Hippocampal formation (tissue), 2 donors: ENCODE data around the gene THSD8.
A peak's percentile ranks its signal among the peaks of the same experiment; 100 is the strongest.
"Not testable (repeated sequence)": the region's sequence is repeated elsewhere in the genome, so short reads cannot be mapped to it uniquely, and the experiment has no call there.

ENCODE experiments used
- DNase-seq, 2 donors: peaks; one replicate each; lab custom pipeline; 2025; lab: John Stamatoyannopoulos, UW

Gene THSD8

DNA sequence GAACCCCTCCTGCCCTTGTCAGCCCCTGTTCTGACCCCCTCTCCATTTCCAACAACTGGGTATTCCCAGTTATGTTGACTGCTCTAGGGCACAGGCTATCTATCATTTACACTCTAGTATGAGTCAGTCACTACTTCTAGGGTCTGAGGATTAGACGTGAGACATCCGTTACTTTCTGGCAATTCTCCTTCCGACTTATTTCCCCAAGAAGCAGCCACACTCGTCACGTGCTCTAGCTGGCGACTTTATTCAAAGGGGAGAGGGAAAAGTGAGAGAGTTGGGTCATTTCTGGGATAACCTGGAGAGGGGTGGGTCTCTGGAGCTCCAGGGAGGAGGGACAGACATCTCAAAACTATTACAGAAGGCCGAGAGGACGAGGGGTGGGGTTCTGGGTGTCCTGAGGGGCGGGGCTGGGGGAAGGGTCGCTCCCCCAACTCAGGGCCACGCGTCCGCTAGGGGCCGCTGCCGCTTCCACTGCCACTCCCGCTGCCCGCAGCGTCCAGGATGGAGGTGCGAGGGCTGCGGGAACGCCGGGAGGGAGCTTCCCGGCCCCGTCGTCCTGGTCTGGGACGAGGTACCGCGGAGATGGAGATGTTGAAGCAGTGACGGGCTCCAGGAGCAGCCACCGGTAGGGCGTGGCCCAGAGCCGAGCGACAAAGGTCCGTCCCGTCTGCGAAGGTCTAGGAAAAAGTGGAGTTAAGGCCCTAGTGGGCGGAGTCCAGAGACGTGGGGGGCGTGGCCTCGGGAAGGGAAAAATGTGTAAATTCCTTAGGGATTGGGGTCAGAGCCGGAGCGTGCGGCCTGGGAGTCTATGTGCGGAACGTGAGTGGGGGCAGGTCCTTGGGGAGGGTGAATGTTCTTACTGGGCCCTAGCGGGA, 23.6 kb downstream of the THSD8 start:
- DNase-seq, result no peak

DNA sequence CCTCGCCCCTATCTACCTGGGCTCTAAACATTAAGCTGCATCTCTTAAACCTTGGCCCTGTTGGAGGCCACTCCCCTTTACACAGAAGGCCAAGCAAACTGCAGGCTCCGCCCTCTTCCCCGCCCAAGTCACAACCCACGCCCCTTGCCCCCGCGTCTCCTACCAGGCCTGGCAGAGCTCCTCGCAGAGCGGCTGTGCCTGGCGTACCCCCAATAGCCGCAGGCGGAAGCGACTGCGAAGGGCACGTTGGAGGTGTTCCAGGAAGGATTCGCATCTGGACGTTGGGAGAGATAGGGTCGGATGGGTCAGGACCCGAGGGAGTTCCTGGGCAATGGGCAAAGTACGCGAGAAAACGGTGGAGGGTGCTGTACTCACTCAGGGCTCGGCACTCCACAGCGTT, 26.6 kb downstream of the THSD8 start:
- no peak for DNase-seq

DNA sequence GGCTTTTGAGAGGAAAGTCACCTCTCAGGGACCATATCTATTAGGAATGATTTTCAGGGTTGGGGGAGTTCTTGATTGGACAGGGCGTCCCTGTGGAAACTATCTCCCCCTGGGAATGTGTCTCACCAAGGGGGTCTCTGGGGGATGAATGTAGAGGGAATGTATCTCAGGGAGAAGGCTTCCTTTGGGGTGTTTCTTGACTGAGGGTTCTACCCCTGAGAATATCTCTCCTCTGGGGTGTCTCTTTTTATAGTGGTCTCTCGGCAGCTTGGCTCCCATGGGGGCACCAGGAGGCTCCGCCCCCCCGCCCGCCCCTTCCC, 31.5 kb downstream of the THSD8 start:
- DNase-seq, result no peak

DNA sequence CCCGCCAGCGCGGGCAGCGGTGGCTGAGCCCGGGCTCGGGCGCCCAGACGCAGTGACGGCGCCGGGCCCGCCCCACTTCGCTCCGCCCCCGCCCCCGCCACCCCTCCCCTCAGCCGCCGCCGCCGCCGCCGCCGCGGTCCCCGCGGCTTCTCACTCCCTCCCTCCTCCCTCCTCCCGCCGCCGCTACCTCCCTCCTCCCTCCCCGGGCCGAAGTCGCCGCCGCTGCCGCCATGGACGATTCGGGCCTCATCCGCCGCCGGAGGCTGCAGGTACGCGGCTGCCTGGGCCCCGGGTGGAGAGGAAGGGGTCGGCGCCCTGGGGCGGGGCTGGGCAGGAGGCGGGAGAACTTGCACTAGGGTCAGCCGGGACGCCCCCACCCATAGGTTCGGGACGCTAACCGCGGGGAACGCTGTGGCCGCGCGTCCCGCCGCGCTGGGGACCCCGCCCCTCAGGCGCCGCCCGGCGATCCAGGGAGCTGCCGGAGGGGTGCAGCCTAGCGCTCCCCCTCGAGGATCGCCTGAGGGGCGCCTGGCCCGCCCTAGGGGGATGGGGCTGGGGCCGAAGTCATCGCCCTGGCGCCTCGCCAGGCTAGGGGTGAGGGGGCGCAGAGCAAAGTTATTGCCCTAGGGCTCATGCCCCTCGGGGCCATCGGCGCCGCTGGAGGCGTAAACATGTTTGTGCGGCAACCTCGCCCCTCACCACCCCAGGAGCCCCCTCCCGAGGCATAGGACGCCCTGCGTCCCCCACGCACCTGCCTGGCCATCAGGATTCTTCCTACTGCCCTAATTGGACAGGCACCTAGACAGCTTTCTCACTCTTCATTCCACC, 32.1 kb downstream of the THSD8 start:
- no peak for DNase-seq

DNA sequence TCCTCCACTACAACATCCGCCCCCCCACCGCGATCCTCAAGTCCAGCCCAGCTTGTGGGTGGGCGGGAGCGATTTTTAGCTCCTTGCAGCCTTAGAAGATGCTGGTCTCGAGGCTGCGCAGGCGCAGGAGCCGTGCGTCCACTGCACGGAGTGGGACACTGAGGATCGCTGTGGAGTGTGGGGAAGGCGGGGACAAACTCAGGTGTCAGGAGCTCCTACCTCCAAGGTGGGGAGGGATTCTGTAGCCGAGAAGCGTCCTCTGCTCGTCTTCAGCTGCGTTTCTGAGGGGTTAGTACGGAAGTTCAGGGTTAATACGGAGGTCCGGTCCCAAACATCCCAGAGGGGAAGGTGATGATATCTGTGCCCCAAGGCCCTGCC, 32.7 kb downstream of the THSD8 start, which contains the start of gene RTBDN:
Gene RTBDN, minus strand, starts transcription at position 14 of the 378 bp plus-strand sequence. CDS start 4,600 bp downstream, outside the sequence.
- no peak for DNase-seq

DNA sequence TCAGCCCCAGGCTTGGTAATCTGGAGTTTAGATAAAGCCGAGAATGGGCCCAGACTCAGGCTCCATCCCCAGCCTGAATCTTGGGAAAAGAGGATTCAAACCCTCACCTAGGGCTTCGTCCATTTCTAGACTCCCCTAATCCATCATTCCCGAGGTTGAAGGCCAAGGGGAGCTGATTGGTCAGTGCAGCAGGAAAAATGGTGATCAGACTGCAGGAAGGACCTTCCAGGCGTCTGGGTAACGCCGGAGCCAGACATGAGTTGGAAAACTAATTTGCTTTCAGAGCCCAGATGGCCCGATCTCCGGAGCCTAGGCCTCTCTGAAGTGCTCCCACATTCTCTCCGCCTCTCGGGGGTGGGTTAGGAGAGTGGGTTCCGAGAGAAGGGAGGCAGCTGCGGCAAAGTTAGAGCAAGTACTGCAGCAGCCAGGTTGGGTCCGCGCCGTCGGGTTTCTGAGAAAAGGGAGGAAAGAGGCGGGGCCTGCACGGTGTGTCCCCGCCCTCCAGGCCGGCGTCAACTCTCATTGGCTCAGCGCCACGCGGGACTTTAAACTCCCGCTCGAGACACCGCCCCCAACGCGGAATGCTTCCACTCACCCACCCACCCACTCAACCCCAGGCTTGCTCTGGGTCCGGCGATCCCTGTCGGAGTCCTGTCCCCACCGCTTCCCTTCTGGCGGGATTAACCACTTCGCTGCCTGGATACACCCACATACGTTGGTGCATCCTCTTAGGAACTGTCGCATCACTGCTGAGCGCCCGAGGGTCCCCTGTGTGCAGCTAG, 33.3 kb downstream of the THSD8 start:
- no peak for DNase-seq

DNA sequence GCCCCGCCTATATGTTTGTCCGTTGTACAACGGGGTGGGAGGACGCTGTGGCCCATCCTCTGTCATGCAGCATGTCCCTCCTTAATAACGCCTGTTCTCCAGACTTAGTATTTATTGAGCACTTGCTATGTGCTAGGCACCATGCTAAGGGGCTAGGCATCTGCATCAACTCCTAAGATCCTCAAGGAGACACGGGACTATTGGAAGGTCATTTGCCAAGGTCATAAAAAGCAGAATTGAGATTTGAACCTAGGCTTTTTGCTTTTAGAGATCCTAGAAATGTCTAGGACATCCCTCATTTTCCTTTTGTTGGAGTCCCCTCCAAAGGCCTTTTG, 34.6 kb downstream of the THSD8 start:
- no peak for DNase-seq

DNA sequence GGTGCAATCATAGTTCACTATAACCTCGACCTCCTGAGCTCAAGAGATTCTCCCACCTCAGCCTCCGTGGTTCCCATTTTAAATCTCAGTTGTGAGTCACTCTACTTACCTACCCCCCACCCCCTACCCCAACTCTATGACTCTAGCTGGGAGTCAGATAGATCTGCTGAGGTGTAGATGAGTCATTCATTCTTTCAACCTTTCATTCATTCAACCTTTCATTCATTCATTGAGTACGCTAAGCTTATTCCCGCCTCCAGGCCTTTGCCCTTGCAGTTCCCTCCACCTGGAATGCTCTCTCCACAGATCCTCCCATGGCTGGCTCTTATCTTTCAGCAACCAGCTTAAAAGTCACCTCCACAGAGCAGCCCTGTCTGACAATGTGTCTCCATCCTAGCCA, 35.4 kb downstream of the THSD8 start:
- DNase-seq, result no peak

DNA sequence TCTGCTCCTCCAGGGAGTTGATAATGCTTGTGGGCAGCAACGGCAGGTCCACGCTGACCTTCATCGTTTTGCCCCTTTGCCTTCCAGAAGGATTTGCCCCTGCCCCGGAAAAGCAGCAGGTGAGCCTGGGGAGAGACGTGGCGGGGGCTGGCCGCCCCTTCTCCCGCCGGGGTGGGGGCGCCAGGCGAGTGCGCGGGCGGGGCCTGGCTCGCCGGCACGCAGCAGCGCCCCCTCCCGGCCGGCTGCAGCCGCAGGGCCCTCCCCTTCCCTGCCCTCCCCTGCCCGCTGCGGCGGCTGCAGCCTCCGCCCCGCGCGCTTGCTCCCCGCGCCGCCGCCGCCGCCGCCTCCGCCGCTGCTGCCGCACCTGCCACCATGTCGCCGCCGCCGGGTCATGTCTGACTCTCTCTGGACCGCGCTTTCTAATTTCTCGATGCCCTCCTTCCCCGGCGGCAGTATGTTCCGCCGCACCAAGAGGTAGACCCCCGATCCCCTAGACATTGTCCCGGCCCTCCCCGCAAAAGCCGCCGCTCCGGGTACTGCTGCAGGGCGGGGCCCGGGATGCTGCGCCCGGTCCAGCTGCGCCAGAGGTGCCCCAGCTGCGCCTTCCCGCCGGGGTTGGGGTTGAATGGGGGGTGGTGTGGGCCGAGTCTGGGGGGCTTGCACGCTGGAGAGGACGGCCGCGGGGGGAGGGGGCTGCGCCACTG, 36.5 kb downstream of the THSD8 start, which contains the start of gene MAST1:
Gene MAST1, plus strand, starts transcription at position 334 of the 704 bp plus-strand sequence. Its CDS starts 58 bp downstream, at position 392.
- no peak for DNase-seq

DNA sequence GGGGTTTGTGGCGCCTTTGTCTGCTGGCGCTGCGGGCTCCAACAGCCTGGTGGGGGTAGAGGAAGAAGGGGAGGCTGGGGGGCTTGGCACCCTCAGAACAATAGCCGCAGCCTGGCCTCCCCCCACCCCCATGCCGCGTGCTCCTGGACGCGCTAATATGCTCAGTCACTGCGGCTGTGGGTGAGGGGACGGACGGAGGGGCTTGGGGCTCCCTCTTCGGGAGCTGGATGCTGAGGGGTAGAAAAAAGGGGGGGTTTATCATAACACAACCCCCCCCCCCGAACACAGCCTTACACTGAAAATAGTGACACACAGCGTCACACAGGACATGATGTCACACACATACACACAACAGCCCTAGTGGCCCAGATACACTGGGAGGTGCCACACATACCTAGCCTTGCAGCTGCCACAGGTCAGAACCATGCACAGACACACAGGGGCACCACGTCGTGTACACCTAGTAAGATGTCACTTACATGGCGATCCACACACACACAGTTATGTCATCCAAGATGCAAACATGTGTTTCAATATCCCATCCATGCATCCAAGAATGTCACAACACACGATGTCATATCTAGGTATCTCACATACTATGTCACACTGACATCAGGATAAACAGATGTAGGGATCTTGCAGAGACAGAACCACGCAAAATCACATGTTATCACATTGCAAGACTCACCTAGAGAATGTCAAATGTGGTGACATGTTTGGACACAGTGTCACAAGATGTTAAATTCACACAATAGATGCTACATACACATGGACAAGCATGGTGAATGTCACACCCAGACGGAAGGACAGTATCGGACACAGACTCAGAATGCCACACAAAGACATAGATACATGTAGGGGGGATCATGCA, 37.3 kb downstream of the THSD8 start:
- DNase-seq, result no peak

DNA sequence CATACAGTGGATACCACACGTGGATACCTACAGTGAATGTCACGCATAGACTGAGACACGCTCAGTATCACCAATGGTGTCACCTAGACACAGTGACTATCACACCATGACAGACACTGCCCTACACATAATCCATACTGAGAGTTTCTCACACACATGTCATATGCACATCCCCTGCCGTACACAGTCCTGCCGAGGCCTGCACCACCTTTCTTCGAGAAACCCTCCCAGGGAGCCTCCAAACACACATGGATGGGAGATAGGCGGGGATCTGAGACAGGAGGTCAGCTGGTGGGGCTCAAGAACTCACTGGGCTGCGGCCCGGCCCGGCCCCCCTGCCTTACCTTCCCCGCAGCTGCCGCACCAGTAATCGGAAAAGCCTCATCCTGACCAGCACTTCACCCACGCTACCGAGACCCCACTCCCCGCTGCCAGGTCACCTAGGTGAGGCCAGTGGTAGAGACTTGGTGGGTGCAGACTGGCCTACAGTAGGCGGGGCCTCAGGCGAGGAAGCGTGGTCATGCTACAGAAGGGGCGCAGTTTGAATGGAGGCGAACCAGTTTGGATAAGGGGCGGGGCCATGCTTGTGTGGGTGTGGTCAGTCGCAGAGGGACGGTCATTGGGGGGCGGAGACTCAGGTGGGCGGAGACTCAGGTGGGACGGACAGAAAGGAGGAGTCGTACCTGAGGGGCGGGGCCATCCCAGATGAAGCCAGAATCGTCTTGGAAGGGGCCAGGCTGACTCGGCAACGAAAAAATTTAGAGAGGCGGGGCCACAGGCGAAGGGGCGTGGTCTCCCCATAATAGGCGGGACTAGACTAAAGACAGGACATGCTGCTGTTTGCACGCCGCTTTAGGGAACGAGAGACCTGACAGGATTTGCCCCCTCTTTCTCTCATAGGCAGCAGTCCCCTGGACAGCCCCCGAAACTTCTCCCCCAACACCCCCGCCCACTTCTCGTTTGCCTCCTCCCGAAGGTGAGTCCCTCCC, 38.5 kb downstream of the THSD8 start:
- DNase-seq, result no peak

DNA sequence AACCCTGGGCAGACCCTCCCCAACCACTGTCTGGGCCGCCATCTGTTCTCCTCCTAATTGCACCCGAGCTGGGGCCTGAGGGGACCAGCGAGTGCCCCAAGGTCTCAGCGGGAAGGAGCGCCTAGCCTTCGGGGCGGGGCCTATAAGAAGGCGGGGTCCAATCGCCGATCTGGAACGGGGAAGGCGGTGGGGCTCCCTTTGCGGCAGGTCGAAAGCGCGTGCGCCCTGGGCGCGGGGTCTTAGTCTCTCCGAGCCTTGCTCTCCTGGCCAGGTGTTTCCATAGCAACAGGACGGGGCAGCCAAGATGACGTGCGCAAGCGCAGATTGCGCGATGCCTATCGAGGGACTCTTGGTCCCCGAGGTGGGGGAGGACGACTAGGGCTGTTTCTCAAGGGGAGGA, 39.2 kb downstream of the THSD8 start:
- DNase-seq, result no peak

DNA sequence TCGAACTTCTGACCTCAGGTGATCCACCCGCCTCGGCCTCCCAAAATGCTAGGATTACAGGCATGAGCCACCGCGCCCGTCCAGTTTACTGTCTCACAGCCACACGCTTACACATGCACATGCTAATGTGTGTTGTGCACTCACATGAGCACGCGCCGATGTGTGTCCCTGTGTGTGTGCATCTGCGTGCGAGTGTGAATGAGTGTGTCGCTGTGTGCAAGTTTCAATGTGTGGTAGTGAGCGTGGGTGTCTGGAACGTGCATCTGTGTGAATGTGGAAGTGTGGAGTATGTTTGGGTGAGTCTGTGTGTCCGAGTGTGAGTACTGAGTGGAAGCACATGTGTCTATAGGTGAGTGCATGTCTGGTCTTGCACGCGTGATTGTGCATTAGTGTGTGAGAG, 40.6 kb downstream of the THSD8 start:
- DNase-seq, result no peak

DNA sequence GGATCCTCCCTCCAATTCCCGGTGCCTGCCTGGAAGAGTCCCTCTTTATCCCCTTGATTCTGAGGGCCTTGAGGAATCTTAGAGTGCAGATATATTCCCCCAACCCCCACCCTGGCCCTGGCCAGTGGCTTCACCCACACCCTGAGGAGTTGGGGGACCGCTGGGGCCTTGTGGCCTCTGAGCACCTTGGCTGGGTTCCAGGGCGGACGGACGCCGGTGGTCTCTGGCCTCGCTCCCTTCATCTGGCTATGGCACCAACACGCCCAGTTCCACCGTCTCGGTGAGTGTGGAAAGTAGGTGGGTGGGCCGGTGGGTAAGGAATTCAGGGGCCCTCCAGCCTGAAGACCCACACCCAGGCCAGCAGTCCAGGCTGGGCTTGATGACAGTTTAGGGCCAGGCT, 41.5 kb downstream of the THSD8 start:
- no peak for DNase-seq

DNA sequence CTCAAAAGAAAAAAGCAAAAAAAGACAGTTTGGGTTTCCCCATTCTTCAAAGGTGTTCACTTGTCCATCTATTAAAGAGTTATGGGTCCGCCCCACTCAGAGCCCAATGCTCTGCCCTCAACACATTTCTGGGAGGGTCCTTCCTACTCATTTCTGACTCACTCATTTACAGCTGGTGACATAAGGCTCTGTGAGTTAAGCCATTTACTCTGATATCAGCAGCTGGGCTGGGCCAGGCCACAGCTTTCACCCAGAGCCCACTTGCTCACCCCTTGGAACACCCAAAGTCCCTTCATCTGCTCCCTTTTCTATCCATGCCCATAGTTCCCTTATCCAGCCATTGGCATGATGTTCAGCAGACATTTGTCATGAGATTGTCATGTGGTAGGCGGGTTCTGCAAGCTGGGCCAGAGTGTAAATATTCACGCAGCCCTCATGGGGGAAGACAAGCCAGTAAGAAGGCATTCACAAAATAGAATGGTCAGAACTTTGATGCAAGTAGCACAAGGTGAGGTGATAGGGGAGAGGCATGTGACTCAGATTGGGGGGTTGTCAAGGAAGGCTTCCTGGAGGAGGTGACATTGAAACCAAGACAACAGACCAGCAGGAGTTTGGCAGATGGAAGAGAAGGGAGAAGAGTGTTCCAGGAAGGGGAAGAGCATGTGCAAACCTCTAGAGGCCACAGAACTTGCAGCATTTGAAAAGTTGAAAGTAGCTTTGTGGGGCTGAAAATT, 42.3 kb downstream of the THSD8 start:
- DNase-seq, result no peak

DNA sequence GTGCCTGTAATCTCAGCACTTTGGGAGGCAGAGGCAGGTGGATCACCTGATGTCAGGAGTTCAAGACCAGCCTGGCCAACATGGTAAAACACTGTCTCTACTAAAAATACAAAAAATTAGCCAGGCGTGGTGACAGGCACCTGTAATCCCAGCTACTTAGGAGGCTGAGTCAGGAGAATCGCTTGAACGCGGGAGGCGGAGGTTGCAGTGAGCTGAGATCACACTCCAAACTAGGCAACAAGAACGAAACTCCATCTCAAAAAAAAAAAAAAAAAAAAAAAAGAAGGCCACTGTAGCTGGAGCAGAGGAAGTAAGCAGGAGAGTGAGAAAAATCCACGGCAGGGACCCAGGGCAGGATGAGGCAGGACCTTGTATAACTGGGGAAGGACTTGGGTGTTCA, 44.7 kb downstream of the THSD8 start:
- not testable (repeated sequence) for DNase-seq

DNA sequence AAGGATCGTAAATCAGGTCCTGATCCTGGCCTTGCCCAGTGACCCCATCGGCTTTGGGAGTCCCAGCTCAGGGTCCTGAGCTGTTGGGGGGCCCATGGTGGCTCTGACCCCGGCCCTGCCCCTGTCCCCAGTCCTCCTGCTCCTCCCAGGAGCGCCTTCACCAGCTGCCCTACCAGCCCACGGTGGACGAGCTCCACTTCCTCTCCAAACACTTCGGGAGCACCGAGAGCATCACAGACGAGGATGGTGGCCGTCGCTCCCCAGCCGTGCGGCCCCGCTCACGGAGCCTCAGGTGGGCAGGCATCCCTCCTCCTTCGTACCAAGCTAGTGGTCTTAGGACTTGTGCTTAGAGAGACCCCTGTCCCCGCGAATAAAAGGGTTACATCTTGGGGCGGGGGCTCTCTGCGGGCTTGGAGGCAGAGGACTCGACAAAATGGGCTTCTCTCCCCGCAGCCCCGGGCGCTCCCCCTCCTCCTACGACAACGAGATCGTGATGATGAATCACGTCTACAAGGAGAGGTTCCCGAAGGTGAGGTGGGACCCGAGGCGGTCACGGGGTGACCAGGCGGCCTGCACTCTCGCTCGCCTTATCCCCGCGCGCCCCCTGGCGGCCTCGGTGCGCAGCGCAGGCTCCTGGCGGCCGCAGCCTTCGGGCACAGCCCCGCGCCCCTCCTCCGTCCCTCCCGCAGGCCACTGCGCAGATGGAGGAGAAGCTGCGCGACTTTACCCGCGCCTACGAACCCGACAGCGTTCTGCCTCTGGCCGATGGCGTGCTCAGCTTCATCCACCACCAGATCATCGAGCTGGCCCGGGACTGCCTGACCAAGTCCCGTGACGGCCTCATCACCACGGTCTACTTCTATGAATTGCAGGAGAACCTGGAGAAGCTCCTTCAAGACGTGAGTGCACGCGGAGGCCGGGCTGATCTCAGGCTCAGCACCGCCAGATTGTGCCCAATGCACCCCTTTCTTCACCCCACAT, 45.6 kb downstream of the THSD8 start:
- DNase-seq, result peak; percentile 59 to 64
